HG03095 (cell line): Measurements from ENCODE around the gene NCS1.

Experiments used
- ATAC-seq: cut with Tn5 transposase; IDR thresholded peaks from one replicate; pipeline ENCODE4 v1.9.1; 2021; ENCODE audit warnings: moderate library complexity; ENCODE audit not compliant: unreplicated experiment

Gene NCS1

GRCh38 chr9:130174920-130175321 is 2.7 kb downstream of the NCS1 start:
- ATAC-seq, result no peak

- no peak for ATAC-seq
These were observed 3.2 kb downstream of the NCS1 start for GRCh38 chr9:130175355-130175754.

- ATAC-seq, result no peak
These were observed 4.6 kb downstream of the NCS1 start for GRCh38 chr9:130176760-130177159.

- no peak for ATAC-seq
These were observed 5.9 kb downstream of the NCS1 start for GRCh38 chr9:130177898-130178805.

- no peak for ATAC-seq
These were observed 7.2 kb downstream of the NCS1 start for GRCh38 chr9:130179331-130179907.

- ATAC-seq, result no peak
These were observed 8.3 kb downstream of the NCS1 start for GRCh38 chr9:130180516-130180915.

- ATAC-seq, result no peak
These were observed 9.6 kb downstream of the NCS1 start for GRCh38 chr9:130181678-130182380.

- ATAC-seq, result no peak
These were observed 10.2 kb downstream of the NCS1 start for GRCh38 chr9:130182381-130182909.

- ATAC-seq, result no peak
These were observed 11.0 kb downstream of the NCS1 start for GRCh38 chr9:130183133-130183762.

- no peak for ATAC-seq
These were observed 12.8 kb downstream of the NCS1 start for GRCh38 chr9:130185017-130185416.

- ATAC-seq, result no peak
These were observed 13.4 kb downstream of the NCS1 start for GRCh38 chr9:130185490-130186031.

GRCh38 chr9:130186051-130186450 is 13.8 kb downstream of the NCS1 start:
- no peak for ATAC-seq

GRCh38 chr9:130186839-130187522 is 14.8 kb downstream of the NCS1 start:
- no peak for ATAC-seq

GRCh38 chr9:130187523-130187846 is 15.3 kb downstream of the NCS1 start:
- no peak for ATAC-seq

- ATAC-seq, result no peak
These were observed 16.8 kb downstream of the NCS1 start for GRCh38 chr9:130188860-130189481.

GRCh38 chr9:130189840-130190239 is 17.6 kb downstream of the NCS1 start:
- no peak for ATAC-seq

- ATAC-seq, result no peak
These were observed 19.0 kb downstream of the NCS1 start for GRCh38 chr9:130191068-130191748.

GRCh38 chr9:130191749-130192120 is 19.5 kb downstream of the NCS1 start:
- no peak for ATAC-seq

GRCh38 chr9:130192382-130192999 is 20.3 kb downstream of the NCS1 start:
- no peak for ATAC-seq
